GM12872 (cell line): ENCODE data around the gene NRXN3.

Source experiments
- TF ChIP-seq, protein P1 (sequence below): IDR thresholded peaks from 3 replicates; pipeline ENCODE4 v1.5.1; 2011; ENCODE audit warnings: low read depth, mild to moderate bottlenecking, low read length, moderate library complexity; ENCODE audit not compliant: insufficient read depth

NRXN3 gene

DNA sequence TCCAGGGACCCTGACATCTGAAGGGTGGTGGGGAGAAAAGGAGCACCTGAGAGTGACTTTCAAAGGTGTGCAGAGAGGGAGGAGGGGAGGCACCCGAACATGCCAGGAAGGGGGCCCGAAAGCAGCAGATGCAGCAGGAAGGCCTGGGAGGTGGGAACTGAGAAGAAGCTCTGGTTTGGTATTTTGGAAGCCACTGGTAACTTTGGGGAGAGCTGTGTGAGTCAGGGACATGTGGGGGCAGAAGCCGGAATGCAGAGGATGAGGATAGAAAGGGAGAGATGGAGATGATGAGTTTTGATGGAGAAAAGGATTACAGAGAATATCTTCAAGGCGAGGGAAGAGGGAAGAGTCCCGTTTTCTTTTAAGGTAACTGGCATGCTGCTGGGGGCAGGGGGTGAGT lies 50.1 kb downstream of the NRXN3 start:
- TF ChIP-seq, protein P1, sequence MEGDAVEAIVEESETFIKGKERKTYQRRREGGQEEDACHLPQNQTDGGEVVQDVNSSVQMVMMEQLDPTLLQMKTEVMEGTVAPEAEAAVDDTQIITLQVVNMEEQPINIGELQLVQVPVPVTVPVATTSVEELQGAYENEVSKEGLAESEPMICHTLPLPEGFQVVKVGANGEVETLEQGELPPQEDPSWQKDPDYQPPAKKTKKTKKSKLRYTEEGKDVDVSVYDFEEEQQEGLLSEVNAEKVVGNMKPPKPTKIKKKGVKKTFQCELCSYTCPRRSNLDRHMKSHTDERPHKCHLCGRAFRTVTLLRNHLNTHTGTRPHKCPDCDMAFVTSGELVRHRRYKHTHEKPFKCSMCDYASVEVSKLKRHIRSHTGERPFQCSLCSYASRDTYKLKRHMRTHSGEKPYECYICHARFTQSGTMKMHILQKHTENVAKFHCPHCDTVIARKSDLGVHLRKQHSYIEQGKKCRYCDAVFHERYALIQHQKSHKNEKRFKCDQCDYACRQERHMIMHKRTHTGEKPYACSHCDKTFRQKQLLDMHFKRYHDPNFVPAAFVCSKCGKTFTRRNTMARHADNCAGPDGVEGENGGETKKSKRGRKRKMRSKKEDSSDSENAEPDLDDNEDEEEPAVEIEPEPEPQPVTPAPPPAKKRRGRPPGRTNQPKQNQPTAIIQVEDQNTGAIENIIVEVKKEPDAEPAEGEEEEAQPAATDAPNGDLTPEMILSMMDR: no peak

DNA sequence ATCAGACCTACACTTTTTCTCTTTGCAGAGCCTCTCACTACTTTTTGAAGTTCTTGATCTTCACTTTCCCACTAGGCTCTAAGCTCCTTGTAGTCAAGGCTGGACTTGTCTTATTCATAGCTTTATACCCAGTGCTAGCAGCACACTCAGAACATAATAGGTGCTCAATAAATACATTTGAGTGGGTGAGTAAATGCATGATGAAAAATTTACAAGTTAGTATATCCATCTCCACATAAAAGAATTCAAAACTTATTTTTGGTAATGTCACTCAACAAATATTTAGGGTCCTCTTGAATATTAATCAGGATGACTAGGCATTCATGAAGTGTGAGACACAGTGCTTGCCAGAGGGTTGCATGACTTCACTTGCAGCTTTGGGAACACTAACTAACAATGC lies 52.6 kb downstream of the NRXN3 start:
- TF ChIP-seq, protein P1: no peak

DNA sequence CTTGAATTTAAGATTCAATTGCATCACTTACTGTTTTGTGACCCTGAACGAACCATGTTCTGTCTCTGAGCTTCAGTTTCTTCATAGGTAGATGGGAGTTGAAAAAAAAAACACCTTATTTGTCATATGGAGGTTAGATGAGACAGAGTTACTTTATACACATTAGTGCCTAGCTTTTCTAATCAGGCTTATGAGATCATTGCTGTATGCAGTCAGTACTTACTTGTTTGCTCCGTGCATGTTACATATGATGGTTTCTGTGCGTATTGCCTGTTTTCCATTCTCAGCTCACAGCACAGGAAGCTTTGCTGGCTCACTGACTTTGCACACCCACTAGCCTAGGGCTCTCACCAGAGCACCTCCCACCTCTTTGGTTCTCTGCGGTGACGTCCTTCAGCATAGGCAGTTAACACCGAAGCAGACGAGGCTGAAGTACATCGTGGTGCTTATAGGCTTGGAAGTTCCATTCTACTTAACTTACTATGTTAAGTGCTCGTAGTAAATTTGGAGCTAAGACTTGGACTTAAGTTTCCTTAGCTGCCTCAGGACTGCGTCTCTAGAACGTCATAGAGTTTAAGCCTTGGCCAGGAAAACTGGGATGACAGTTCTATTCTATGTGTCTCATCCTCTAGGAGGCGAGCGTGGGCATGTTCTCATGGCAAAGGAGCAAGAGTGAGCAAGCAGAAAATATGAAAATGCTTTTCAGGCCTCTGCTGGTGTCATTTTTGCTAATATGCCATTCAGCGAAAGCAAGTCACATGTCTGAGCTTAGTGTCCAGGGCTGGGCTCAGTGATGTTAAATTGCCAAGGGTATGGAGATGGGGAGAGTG lies 57.3 kb downstream of the NRXN3 start:
- TF ChIP-seq, protein P1: no peak

DNA sequence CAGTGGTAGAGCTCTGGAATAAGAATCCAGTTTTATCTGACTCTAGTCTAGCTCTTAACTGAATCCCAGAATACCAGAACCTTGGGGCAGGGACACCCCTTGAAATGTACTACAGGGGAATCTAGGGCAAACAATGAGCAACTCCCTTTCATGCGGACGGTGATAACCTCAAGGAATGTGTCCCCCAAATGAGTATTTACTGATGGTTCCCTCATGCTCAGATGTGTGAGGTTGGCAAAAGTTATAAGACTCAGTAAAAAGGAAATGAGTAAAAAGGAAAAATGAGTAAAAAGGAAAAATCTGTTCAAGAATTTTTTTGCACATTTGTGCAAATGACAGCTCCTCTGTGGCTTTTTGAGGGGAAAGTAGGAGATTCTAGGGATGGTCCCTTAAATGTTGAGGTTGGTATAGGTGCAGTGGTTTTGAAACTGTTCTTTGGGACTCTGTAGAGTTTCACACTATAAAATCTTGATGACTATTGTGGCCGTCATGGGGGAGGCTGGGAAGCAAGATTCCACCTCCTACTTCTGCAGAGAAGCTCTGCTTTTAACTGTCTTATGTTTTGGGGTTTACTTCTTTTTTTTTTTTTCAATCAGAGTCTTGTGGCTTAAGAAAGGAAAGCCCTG lies 58.6 kb downstream of the NRXN3 start:
- TF ChIP-seq, protein P1: no peak

DNA sequence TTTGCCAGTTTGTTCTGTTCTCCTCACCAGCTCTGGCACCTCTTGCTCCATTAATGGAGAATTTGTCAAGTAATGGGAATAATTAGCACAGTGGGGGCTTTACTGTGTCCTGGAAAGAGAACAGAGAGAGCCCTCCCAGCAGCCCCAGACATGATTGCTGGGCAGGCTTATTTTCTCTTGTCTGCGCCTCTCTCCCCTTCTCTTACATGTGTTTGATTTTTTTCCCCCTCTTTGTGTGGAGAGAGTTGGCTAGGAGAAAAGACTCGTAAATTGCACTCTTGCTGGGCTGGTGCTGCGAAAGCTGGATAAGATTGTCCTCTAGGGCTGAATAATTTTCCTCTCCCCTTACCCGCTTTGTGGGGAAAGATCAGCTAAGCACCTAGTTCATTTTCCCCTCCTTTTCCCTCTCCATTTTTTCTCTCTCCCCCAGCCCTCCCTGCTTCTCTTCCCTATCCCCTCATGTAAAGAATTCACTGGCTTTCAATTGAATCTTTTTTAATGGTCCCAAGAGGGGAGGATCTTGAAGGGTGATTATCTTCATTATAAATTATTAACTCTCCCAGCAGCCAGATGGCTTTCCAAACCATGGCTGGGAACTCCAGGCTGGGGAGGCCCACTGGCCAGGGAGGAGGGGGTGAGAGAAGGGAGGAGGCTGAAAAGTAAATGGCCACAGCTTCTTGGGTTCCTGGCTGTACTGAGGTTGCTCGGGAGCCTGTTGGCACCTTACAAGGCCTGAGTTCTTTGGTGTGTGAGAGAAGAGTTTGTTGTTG lies 62.2 kb downstream of the NRXN3 start:
- TF ChIP-seq, protein P1: no peak

DNA sequence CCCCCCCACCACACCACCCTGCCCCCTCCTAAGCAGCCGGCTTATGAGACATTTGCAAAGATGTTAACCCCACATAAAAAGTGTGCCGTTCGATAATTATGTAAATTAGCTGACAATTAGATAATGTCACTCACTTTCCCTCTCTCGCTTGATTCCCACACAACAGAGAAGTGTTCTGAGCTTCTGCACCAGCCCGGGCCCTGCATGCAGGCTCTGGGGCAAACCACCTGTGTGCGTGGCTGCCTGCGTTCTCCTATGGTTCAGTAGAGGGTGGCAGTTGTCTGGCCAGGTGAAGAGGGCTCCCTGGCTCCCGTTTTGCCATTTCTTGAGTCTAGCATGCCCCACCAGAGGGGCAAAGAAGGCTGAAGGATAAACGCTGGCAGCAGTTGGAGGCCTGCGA lies 68.0 kb downstream of the NRXN3 start:
- TF ChIP-seq, protein P1: no peak

DNA sequence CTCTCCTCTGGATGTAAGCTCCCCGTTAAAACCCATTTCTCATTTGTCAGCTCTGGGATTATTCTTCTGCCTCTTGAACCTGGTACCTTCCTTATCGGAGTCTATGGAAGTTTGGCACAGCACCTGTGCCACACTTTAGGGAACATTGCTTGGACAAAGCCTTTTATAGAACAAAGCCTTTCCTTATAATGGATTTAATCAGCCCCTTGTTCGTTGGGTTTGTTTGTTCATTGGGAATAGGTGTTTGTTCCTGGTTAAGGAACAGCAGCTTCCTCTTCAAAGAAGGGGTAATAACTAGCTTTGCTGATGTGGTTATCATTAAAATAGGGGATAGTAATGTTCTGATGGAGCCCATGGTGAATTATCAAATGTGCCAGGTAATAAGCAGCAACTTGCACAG lies 70.4 kb downstream of the NRXN3 start:
- TF ChIP-seq, protein P1: no peak
